GM23338 (cell line): ENCODE results near the gene AP1S3. TPM values are rescaled to one million over a fixed set of nuclear protein-coding genes. Genes with fewer than 3 reads are reported as not detected.

Experiments used
- ATAC-seq: fragments of 200-7000 bp; cut with Tn5 transposase; 3 replicates; pipeline ENCODE4 v1.9.1; 2020
- DNase-seq: peaks from one replicate; pipeline ENCODE4 v3.0.0-alpha.2; 2015; ENCODE audit warnings: low spot score
- H2AFZ ChIP-seq: fragments of 200-600 bp; sonication (generic); 2 replicates; pipeline ENCODE4 v1.8.0; 2016; ENCODE audit warnings: antibody characterized with exemption, mild to moderate bottlenecking, moderate library complexity
- H3F3A ChIP-seq: fragments of 200-600 bp; sonication (generic); replicated peaks from 2 replicates; pipeline ENCODE4 v1.8.0; 2017; ENCODE audit warnings: antibody characterized with exemption, mixed run types, low read depth
- H3K27ac ChIP-seq: fragments of 200-600 bp; sonication (generic); 2 replicates; pipeline ENCODE4 v1.6.1; 2016; ENCODE audit warnings: low read depth
- H3K27me3 ChIP-seq: fragments of 200-600 bp; sonication (generic); 2 replicates; pipeline ENCODE4 v1.8.0; 2016; ENCODE audit warnings: mild to moderate bottlenecking, mixed run types, moderate library complexity; ENCODE audit not compliant: insufficient read depth
- H3K36me3 ChIP-seq: fragments of 200-600 bp; sonication (generic); 2 replicates; pipeline ENCODE4 v1.8.0; 2016; ENCODE audit warnings: mild to moderate bottlenecking; ENCODE audit not compliant: insufficient read depth
- H3K4me1 ChIP-seq: fragments of 200-600 bp; sonication (generic); 2 replicates; pipeline ENCODE4 v1.8.0; 2016; ENCODE audit warnings: mild to moderate bottlenecking, moderate library complexity; ENCODE audit not compliant: insufficient read depth
- H3K4me2 ChIP-seq: fragments of 200-600 bp; sonication (generic); 2 replicates; pipeline ENCODE4 v1.7.1; 2017; ENCODE audit warnings: mixed run types
- H3K4me3 ChIP-seq: fragments of 200-600 bp; sonication (generic); 2 replicates; pipeline ENCODE4 v1.6.1; 2016; ENCODE audit warnings: mixed run types
- H3K79me2 ChIP-seq: fragments of 200-600 bp; sonication (generic); replicated peaks from 2 replicates; pipeline ENCODE4 v1.8.0; 2017; ENCODE audit warnings: mild to moderate bottlenecking; ENCODE audit not compliant: insufficient read depth
- H3K9me2 ChIP-seq: fragments of 200-600 bp; sonication (generic); 2 replicates; pipeline ENCODE4 v1.8.0; 2017; ENCODE audit not compliant: insufficient read depth
- H4K20me1 ChIP-seq: fragments of 200-600 bp; sonication (generic); replicated peaks from 2 replicates; pipeline ENCODE4 v1.8.0; 2017; ENCODE audit warnings: mild to moderate bottlenecking; ENCODE audit not compliant: insufficient read depth
- H3K27ac Mint-ChIP-seq: 2 replicates; pipeline ENCODE4 v1.8.0; 2020; ENCODE audit warnings: inconsistent platforms, mild to moderate bottlenecking, moderate library complexity, mixed read lengths
- H3K27me3 Mint-ChIP-seq: 3 replicates; pipeline ENCODE4 v1.8.0; 2022; ENCODE audit warnings: low read depth, mild to moderate bottlenecking, moderate library complexity, mixed read lengths, inconsistent platforms; ENCODE audit not compliant: insufficient read depth, poor library complexity
- H3K36me3 Mint-ChIP-seq: 3 replicates; pipeline ENCODE4 v1.8.0; 2021; ENCODE audit warnings: low read depth, mild to moderate bottlenecking, inconsistent platforms, moderate library complexity, mixed read lengths
- H3K4me1 Mint-ChIP-seq: 3 replicates; pipeline ENCODE4 v1.8.0; 2020; ENCODE audit warnings: mild to moderate bottlenecking, inconsistent platforms, mixed read lengths
- H3K4me3 Mint-ChIP-seq: 3 replicates; pipeline ENCODE4 v1.8.0; 2021; ENCODE audit warnings: moderate library complexity, mild to moderate bottlenecking, inconsistent platforms, mixed read lengths
- H3K9me3 Mint-ChIP-seq: 3 replicates; pipeline ENCODE4 v1.8.0; 2020; ENCODE audit warnings: moderate library complexity, mild to moderate bottlenecking, inconsistent platforms, mixed read lengths
- CREB1 ChIP-seq: fragments of 250-450 bp; sonication (Bioruptor Pico); IDR thresholded peaks from 2 replicates; pipeline ENCODE4 v1.5.0; 2020; ENCODE audit warnings: low read depth, mild to moderate bottlenecking, moderate library complexity
- CTCF ChIP-seq, 2 experiments: fragments of 200-600 bp in 1 of 2; sonication (generic) in 1 of 2; conservative IDR thresholded peaks; 2 replicates each; pipeline versions ENCODE4 v1.5.1 to v1.6.1; 2016 to 2017; ENCODE audit warnings: antibody characterized with exemption in 2 of 2, low read depth in 2 of 2, mild to moderate bottlenecking in 2 of 2, moderate library complexity in 1 of 2
- ETS1 ChIP-seq: IDR thresholded peaks from 2 replicates; pipeline ENCODE4 v1.6.1; 2016; ENCODE audit warnings: antibody characterized with exemption
- EZH2phosphoT487 ChIP-seq: fragments of 200-600 bp; sonication (generic); IDR thresholded peaks from one replicate; pipeline ENCODE4 v1.8.1; 2018; ENCODE audit warnings: antibody characterized with exemption; ENCODE audit not compliant: unreplicated experiment
- JUNB ChIP-seq: IDR thresholded peaks from one replicate; pipeline ENCODE4 v1.6.1; 2016; ENCODE audit warnings: antibody characterized with exemption; ENCODE audit not compliant: unreplicated experiment
- NANOG ChIP-seq: IDR thresholded peaks from 2 replicates; pipeline ENCODE4 v1.6.1; 2016; ENCODE audit warnings: antibody characterized with exemption, borderline replicate concordance
- POLR2AphosphoS5 ChIP-seq: IDR thresholded peaks from 2 replicates; pipeline ENCODE4 v1.6.1; 2016; ENCODE audit warnings: antibody characterized with exemption, low read depth
- REST ChIP-seq: IDR thresholded peaks from one replicate; pipeline ENCODE4 v1.6.1; 2018; ENCODE audit warnings: antibody characterized with exemption; ENCODE audit not compliant: unreplicated experiment
- ZNF114 ChIP-seq: fragments of 250-450 bp; sonication (Bioruptor Pico); IDR thresholded peaks from 2 replicates; pipeline ENCODE4 v1.5.0; 2020; ENCODE audit warnings: mild to moderate bottlenecking, moderate library complexity
- ZNF331 ChIP-seq: fragments of 250-450 bp; sonication (Bioruptor Pico); IDR thresholded peaks from 2 replicates; pipeline ENCODE4 v1.5.0; 2020; ENCODE audit warnings: low read depth, mild to moderate bottlenecking, moderate library complexity
- polyA plus RNA-seq: library from polyadenylated mRNA; unstranded; fragments of >200 nt; fragmentation: Nextera tagmentation; extraction: Ambion mirVana; gene quantifications from 2 replicates; pipeline ENCODE4 v1.2.1, GENCODE V29; 2016
- total RNA-seq: library from RNA; depleted of rRNA; stranded (reverse); fragments of >200 nt; shearing (Covaris generic); gene quantifications from 2 replicates; pipeline ENCODE4 v1.2.3, GENCODE V29; 2014

AP1S3 gene
- total and polyA plus RNA-seq, 2 experiments from 2014 or later: 8.8 to 25.5 TPM

GRCh38 chr2:223779877-223780276 is 57.5 kb downstream of the AP1S3 start:
- Histone ChIP-seq H3K9me2 (no peaks in the 10 kb centered on the region), H4K20me1 (0 out of 2 replicates have a peak, but pooled peaks cover 2% of the 10 kb centered on the region), H3K4me2 (no peak overlapping the region), H3K4me3 (no peak overlapping the region), H3K27me3 (no peaks in the 10 kb centered on the region), H3K36me3 (no peaks in the 10 kb centered on the region), H3K4me1 (no peaks in the 10 kb centered on the region), H3K79me2 (no peaks in the 10 kb centered on the region), H3F3A (no peaks in the 10 kb centered on the region), H2AFZ (no peak overlapping the region), H3K27ac (no peak overlapping the region)
- TF ChIP-seq POLR2AphosphoS5 (no peak), CREB1 (CRISPR knock-in tag) (no peak), NANOG (no peak), ZNF331 (no peak), CTCF (conservative IDR thresholded peaks at IDR 0.05; ENCODE audit: low read depth in 2 of 2) (peak; percentile 66 to 74), EZH2phosphoT487 (no peak), ZNF114 (CRISPR knock-in tag) (no peak), ETS1 (no peak)
- H3K36me3 Mint-ChIP-seq: peaks cover 3% of the 10 kb centered on the region; the same call in 1 of the 3 replicates
- DNase-seq: peak; percentile 92
- H3K4me3 Mint-ChIP-seq: no peak overlapping the region
- ATAC-seq: peak; percentile 85
- H3K4me1 Mint-ChIP-seq: peaks cover 8% of the 10 kb centered on the region
- peaks cover 1% of the 10 kb centered on the region for H3K27me3 Mint-ChIP-seq
- no peak overlapping the region for H3K27ac Mint-ChIP-seq
- no peaks in the 10 kb centered on the region for H3K9me3 Mint-ChIP-seq

GRCh38 chr2:223774193-223774592 is 63.2 kb downstream of the AP1S3 start:
- Histone ChIP-seq H3K9me2 (no peaks in the 10 kb centered on the region), H2AFZ (no peak overlapping the region), H3K27ac (no peak overlapping the region), H3K4me3 (no peak overlapping the region), H3F3A (no peaks in the 10 kb centered on the region), H3K27me3 (no peaks in the 10 kb centered on the region), H3K4me2 (no peak overlapping the region), H3K79me2 (no peaks in the 10 kb centered on the region), H4K20me1 (0 out of 2 replicates have a peak, but pooled peaks cover 2% of the 10 kb centered on the region), H3K36me3 (no peaks in the 10 kb centered on the region; the same call in 1 of the 2 replicates), H3K4me1 (no peaks in the 10 kb centered on the region)
- no peak for ATAC-seq
- no peak overlapping the region for H3K27ac Mint-ChIP-seq
- H3K27me3 Mint-ChIP-seq: no peaks in the 10 kb centered on the region
- H3K36me3 Mint-ChIP-seq: peaks cover 3% of the 10 kb centered on the region; the same call in 1 of the 3 replicates
- no peak overlapping the region for H3K4me3 Mint-ChIP-seq
- H3K9me3 Mint-ChIP-seq: no peaks in the 10 kb centered on the region
- no peak for DNase-seq
- H3K4me1 Mint-ChIP-seq: no peaks in the 10 kb centered on the region
- TF ChIP-seq ZNF114 (CRISPR knock-in tag): no peak
- no peak for TF ChIP-seq ETS1
- TF ChIP-seq JUNB: no peak
- no peak for TF ChIP-seq REST
- TF ChIP-seq EZH2phosphoT487: no peak
- TF ChIP-seq ZNF331: no peak
- no peak for TF ChIP-seq NANOG
